Dendritic cell treated with granulocyte-macrophage colony-stimulating factor and Interleukin-4, amounts not matched to agents 40 ng/mL and 50 ng/mL, for 4 days (primary cell): ENCODE data around the gene CNTN6.
"Not testable (repeated sequence)": the region's sequence is repeated elsewhere in the genome, so short reads cannot be mapped to it uniquely, and the experiment has no call there.

Experiments
- H3K27ac Mint-ChIP-seq: one replicate; pipeline ENCODE4 v1.8.0; 2022; ENCODE audit warnings: mild to moderate bottlenecking, mixed read lengths
- H3K27me3 Mint-ChIP-seq: one replicate; pipeline ENCODE4 v1.8.0; 2022; ENCODE audit warnings: mild to moderate bottlenecking, mixed read lengths
- H3K36me3 Mint-ChIP-seq: one replicate; pipeline ENCODE4 v1.8.0; 2022; ENCODE audit warnings: low read depth, mixed read lengths
- H3K4me1 Mint-ChIP-seq: one replicate; pipeline ENCODE4 v1.8.0; 2022; ENCODE audit warnings: low read depth, mixed read lengths
- H3K4me3 Mint-ChIP-seq: one replicate; pipeline ENCODE4 v1.8.0; 2022; ENCODE audit warnings: mild to moderate bottlenecking, moderate library complexity, mixed read lengths
- H3K9me3 Mint-ChIP-seq: one replicate; pipeline ENCODE4 v1.8.0; 2022; ENCODE audit warnings: mixed read lengths
- intact Hi-C: fragments of 100-400 bp; cut with micrococcal nuclease; formaldehyde crosslinking; loops from one replicate; pipeline ENCODE4 v1.15.0; 2022

Gene CNTN6

DNA sequence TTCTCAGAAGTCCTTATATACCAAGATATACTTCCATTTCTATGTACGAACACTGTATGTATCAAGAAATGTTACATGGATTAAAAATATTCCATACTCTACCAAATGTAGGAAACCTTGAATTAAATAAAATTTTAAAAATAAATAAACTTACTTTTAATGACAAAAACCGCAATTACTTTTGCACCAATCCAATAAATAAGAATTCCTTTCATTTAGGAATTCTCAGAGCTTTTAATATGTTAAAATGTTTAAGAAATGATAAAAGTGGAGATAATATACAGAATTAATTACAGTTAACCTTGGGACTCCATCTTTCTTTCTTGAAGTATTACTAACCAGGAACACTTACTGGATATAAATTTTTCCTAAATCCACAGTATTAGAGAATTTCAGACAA, 272.7 kb downstream of the CNTN6 start:
- H3K9me3 Mint-ChIP-seq = peaks cover 13% of the 10 kb centered on the region
- H3K27me3 Mint-ChIP-seq = no peaks in the 10 kb centered on the region
- no peak overlapping the region for H3K4me3 Mint-ChIP-seq
- no peaks in the 10 kb centered on the region for H3K4me1 Mint-ChIP-seq
- H3K36me3 Mint-ChIP-seq = no peaks in the 10 kb centered on the region
- intact Hi-C loops = no loop called here
- no peak overlapping the region for H3K27ac Mint-ChIP-seq

DNA sequence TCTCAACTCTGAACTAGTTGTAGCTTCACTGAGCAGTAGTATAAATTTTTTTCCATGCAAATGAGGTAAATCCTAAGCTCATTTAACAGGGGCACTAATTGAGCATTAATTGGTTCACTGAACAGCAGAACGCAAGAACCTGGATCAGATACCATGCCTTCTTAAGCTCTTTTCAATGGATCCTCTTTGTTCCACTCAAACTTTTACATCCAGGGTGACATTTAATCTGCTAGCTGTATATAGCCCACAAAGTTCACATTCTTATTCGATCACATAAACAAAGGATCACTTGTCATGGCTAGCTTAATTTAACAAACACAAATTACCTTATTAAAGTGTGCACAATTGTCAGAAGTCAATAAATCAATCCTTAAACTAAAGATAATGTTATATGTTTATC, 281.6 kb downstream of the CNTN6 start:
- Mint-ChIP-seq H3K27me3 (no peaks in the 10 kb centered on the region), H3K9me3 (peaks cover 11% of the 10 kb centered on the region), H3K36me3 (no peaks in the 10 kb centered on the region), H3K4me1 (no peaks in the 10 kb centered on the region), H3K27ac (no peak overlapping the region), H3K4me3 (no peak overlapping the region)
- intact Hi-C loops = no loop called here

DNA sequence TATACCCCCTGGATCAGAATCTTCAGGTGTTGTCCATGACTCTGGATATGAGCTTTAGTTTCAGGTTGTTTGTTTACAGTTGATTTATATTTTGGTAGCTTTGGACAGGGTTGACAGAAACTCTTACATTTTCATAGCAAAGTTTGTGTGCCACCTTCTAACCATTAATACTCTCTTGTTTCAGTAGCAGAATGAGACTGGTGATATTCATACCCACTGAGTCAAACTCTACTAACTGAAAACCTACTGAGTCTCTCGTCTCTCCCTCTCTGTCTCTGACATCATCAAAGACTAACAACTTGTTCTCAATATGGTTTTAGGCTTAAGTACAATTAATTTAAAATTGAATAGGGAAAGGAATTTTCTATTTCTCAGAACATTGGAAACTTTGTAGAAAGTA, 282.3 kb downstream of the CNTN6 start:
- H3K4me1 Mint-ChIP-seq = no peaks in the 10 kb centered on the region
- H3K27me3 Mint-ChIP-seq = no peaks in the 10 kb centered on the region
- H3K4me3 Mint-ChIP-seq = no peak overlapping the region
- no peak overlapping the region for H3K27ac Mint-ChIP-seq
- intact Hi-C loops = no loop called here
- H3K9me3 Mint-ChIP-seq = peaks cover 11% of the 10 kb centered on the region
- no peaks in the 10 kb centered on the region for H3K36me3 Mint-ChIP-seq

DNA sequence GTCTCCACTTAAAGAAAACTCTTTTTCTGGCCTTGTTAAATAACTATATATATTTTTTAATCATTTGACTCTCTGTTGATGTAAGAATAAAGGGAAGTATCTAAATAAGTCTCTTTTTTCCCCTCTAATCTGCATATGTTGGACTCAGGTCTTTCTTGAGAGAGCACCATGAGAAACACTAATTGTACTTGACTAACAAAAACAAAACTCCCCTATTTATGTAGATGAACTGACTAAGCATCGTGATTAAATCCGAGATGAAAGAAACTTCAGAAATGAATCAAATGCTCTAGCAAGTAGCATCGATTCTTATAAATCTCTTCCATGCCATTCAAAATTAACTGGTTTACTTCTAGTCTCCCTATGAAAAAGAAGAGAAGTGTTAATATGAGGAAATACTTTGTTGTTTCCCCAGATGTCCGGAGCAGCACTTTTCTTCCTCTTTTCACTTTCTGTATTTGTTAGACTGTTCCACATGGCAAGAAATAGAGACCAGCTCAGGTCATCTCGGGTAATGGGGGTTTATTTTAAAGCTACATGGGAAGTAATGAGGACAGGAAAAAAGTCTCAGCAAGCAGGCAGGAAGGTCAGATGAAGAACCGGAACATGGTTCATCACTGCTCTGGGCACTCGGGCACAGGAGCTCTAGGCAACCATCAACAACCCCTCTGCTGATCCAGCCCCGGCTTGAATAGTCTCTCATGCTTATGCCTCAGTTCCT, 288.3 kb downstream of the CNTN6 start:
- peaks cover 9% of the 10 kb centered on the region for H3K4me1 Mint-ChIP-seq
- no peaks in the 10 kb centered on the region for H3K27me3 Mint-ChIP-seq
- H3K27ac Mint-ChIP-seq = no peak overlapping the region
- peaks cover 19% of the 10 kb centered on the region for H3K9me3 Mint-ChIP-seq
- H3K36me3 Mint-ChIP-seq = no peaks in the 10 kb centered on the region
- intact Hi-C loops = no loop called here
- H3K4me3 Mint-ChIP-seq = no peak overlapping the region

DNA sequence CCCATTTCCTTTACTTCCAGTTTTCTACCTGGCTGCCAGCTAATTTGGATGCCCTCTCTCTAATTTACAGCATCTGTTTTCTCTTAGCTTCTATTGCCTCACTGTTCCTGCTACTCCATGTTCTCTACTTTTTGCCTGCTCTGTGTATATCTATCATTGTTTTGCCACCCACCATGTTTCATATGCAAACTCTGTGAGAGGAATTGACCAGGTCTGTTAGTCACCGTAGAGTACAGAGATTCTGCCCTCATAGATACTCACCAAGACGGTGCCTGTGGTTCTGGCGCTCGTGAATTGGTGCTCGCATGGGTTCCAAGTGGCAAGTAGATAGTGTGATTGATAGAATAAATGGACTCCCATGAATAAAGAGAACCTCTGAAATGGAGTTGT, 288.8 kb downstream of the CNTN6 start:
- Mint-ChIP-seq H3K27ac (no peak overlapping the region), H3K36me3 (no peaks in the 10 kb centered on the region), H3K9me3 (peaks cover 19% of the 10 kb centered on the region), H3K4me1 (peaks cover 9% of the 10 kb centered on the region), H3K4me3 (no peak overlapping the region), H3K27me3 (no peaks in the 10 kb centered on the region)
- intact Hi-C loops = no loop called here

DNA sequence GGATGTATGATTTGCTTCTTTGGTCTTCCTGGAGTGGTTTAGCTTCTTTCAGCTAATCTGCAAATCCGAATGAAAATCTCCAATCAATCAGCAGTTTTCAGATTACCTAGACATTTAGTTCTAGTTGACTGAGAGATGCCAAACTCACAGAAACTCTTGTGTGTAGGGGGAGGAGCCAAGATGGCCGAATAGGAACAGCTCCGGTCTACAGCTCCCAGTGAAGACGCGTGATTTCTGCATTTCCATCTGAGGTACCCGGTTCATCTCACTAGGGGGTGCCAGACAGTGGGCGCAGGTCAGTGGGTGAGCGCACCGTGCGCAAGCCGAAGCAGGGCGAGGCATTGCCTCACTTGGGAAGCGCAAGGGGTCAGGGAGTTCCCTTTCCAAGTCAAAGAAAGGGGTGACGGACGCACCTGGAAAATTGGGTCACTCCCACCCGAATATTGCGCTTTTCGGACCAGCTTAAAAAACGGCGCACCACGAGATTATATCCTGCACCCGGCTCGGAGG, 294.6 kb downstream of the CNTN6 start:
- intact Hi-C loops, H3K4me3 Mint-ChIP-seq, H3K4me1 Mint-ChIP-seq, H3K27me3 Mint-ChIP-seq, H3K36me3 Mint-ChIP-seq, H3K27ac Mint-ChIP-seq: not testable (repeated sequence)
- peaks cover 11% of the 10 kb centered on the region for H3K9me3 Mint-ChIP-seq

DNA sequence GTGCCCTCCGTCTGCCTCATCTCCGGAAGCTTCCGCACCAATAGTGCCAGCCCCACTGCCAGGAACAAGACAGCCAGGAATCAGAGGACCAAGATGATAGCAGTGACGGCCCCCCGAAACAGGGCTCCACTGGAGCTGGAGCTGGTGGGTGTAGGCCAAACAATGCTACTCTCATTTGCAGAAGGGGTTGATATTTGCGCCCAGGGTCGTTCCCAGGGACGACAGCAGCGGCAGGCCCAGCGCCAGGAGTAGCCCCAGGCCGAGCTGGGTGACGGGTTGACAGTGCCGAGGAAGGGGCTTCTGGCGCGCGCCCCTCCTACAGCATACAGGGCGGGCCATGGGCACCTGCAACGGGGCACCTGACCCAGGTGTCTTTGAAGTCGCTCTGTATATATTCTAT, 301.4 kb downstream of the CNTN6 start:
- no peaks in the 10 kb centered on the region for H3K4me1 Mint-ChIP-seq
- H3K36me3 Mint-ChIP-seq = no peaks in the 10 kb centered on the region
- no peak overlapping the region for H3K4me3 Mint-ChIP-seq
- H3K27ac Mint-ChIP-seq = no peak overlapping the region
- intact Hi-C loops = no loop called here
- peaks cover 13% of the 10 kb centered on the region for H3K9me3 Mint-ChIP-seq
- H3K27me3 Mint-ChIP-seq = no peaks in the 10 kb centered on the region

DNA sequence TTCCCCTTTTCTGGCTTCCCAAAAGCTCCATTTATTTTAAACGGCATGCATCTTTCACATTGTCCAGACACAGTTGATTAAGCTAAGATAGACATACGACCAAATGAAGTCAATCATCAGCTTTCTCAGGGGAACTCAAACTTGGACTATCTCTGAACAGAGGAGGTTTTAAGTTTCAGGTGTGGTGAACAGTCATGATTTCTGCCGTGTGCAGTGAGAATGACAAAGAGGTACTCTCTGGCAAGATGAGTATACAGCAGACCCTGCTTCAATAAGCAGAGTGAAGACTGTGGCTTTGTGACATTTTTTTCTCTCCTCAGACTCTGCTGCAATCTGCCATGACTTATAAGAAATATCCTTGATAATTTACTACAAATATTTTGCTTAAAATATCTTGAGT, 307.7 kb downstream of the CNTN6 start:
- intact Hi-C loops = no loop called here
- Mint-ChIP-seq H3K9me3 (peaks cover 7% of the 10 kb centered on the region), H3K4me3 (no peak overlapping the region), H3K4me1 (no peaks in the 10 kb centered on the region), H3K27me3 (no peaks in the 10 kb centered on the region), H3K36me3 (no peaks in the 10 kb centered on the region), H3K27ac (no peak overlapping the region)

DNA sequence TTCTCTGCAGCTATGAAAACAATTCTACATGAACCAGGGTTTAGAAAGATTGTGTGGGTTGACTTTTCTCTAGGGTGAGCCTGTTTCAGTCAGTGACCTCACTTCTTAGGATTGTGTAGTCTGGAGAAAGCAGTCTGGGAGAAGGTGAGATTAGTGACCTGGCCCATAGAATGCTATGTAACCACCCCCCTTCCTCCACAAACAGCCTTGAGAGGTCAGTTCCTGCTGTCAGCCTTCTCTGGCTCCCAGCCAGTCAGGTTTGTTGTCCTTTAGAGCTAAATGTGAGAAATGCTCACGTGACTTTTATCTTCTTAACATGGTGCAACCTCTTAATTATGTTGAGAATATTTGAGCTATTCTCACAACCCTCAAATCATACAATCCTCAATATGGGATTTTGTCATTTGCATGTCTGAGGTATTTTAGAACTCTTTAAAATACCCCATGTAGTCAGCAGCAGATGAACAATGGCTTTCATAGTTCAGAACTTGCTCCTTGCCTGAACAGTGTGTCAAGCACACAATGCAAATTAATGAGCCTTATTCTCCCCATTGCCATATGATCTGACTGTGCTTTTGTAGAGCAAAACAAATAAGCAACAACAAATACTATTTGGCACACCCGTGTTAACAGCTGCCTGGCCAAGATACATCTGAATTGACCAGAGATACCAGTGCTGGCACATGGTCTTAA, 311.6 kb downstream of the CNTN6 start:
- no peaks in the 10 kb centered on the region for H3K4me1 Mint-ChIP-seq
- H3K27ac Mint-ChIP-seq = no peak overlapping the region
- H3K9me3 Mint-ChIP-seq = peaks cover 7% of the 10 kb centered on the region
- no peak overlapping the region for H3K4me3 Mint-ChIP-seq
- no peaks in the 10 kb centered on the region for H3K36me3 Mint-ChIP-seq
- H3K27me3 Mint-ChIP-seq = no peaks in the 10 kb centered on the region
- intact Hi-C loops = no loop called here

DNA sequence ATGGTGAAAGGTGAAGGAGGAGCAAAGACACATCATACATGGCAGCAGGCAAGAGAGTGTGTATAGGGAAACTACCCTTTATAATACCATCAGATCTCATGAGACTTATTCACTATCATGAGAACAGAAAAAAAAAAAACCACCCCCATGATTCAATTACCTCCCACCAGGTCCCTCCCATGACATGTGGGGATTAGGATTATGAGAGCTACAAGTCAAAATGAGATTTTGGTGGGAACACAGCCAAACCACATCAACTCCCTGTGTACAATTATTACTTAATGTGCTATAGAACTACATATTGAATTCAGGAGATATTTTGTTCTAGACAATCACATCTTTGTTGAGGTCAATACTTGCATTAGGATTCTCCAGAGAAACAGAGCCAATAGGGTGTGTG, 313.4 kb downstream of the CNTN6 start:
- Mint-ChIP-seq H3K9me3 (peaks cover 7% of the 10 kb centered on the region), H3K4me1 (no peaks in the 10 kb centered on the region), H3K36me3 (no peaks in the 10 kb centered on the region), H3K27me3 (no peaks in the 10 kb centered on the region), H3K27ac (no peak overlapping the region), H3K4me3 (no peak overlapping the region)
- intact Hi-C loops = no loop called here

DNA sequence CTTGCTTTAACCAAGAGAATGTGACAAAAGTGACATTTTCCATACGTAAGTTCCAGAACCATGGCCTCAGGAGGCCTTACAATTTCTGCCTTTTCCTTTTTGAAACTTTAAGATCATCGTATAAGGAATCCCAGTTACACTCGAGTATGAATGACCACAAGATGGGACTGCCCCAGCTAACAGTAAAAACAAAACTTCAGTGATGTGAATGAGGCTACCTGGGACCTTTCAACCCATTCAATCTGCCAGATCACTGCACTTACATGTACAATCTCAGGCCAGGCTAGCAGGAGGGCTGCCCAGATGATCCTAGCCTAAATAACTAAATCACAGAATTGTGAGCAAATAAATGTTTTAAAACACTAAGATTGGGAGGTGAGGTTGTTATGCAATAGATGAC, 328.8 kb downstream of the CNTN6 start:
- Mint-ChIP-seq H3K9me3 (peaks cover 41% of the 10 kb centered on the region), H3K4me3 (no peak overlapping the region), H3K4me1 (no peaks in the 10 kb centered on the region), H3K27ac (no peak overlapping the region), H3K27me3 (no peaks in the 10 kb centered on the region), H3K36me3 (no peaks in the 10 kb centered on the region)
- intact Hi-C loops = no loop called here

DNA sequence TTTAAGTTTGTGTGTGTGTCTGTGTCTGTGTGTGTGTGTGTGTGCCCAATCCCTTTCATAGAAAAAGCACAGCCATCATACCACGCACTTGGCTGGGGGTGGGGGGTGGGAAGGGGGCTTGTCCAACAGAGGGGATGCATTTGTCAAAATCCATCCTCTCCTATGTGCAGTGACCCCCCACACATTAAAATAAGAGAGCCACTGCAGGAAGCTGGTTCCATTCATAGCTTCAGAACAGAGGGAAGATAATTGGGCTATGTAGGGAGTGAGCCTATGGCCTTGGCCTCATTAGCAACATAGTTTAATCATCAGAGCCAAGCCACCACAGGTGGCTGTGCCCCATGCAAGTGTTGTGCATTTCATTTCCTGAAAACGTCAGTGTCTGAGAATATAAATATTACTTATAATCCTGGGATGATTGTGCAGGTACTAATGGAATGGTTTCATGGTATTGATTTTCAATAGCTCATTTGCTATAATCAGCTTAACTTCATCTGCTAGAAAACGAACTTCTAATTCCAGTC, 330.8 kb downstream of the CNTN6 start:
- no peak overlapping the region for H3K27ac Mint-ChIP-seq
- intact Hi-C loops = no loop called here
- peaks cover 25% of the 10 kb centered on the region for H3K9me3 Mint-ChIP-seq
- no peaks in the 10 kb centered on the region for H3K36me3 Mint-ChIP-seq
- no peaks in the 10 kb centered on the region for H3K4me1 Mint-ChIP-seq
- no peak overlapping the region for H3K4me3 Mint-ChIP-seq
- H3K27me3 Mint-ChIP-seq = no peaks in the 10 kb centered on the region

DNA sequence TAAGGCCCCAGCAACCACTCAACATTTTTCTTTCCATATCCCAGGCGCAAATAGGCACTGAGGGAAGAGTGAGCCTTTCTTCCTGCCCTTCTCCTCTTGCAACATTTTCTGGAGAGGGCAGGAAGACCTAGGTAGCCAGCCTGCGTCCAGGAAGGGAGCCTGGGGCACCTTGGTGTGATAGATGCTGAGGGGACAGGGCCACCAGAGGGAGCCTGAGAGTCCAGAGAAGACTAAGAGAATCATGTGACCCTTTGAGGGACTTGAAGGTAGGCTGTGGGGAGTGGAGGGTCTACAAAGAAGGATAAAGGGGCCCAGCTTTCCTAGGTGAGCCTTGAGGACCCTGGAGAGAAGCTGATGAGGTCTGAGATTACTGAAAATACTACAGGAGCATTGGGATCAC, 346.6 kb downstream of the CNTN6 start:
- peaks cover 5% of the 10 kb centered on the region for H3K9me3 Mint-ChIP-seq

DNA sequence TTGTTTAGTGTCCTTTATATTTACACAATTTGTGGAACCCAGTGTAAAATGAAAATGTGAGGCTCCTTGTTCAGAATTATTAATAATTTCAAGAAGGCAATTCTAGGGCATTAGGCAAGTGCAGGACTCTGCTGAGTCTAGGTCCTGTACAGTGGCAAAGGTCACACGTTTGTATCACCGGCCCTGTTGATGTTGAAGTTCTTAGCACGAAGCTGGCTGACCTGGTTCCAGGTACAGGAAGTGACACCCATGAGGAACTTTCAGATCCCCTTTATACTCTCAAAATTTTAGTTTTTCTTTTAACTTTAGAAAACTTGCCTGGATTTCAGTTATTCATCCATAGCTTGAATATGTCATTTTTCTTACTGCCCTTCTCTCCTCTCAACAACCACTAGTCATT, 349.4 kb downstream of the CNTN6 start:
- H3K4me1 Mint-ChIP-seq = no peaks in the 10 kb centered on the region
- no peaks in the 10 kb centered on the region for H3K27me3 Mint-ChIP-seq
- intact Hi-C loops = no loop called here
- peaks cover 11% of the 10 kb centered on the region for H3K9me3 Mint-ChIP-seq
- H3K27ac Mint-ChIP-seq = no peak overlapping the region
- H3K4me3 Mint-ChIP-seq = no peak overlapping the region
- no peaks in the 10 kb centered on the region for H3K36me3 Mint-ChIP-seq

More for the DNA sequence above, 346.6 kb downstream of the CNTN6 start:
- H3K36me3 Mint-ChIP-seq = no peaks in the 10 kb centered on the region
- no peaks in the 10 kb centered on the region for H3K27me3 Mint-ChIP-seq
- intact Hi-C loops = no loop called here
- H3K4me1 Mint-ChIP-seq = no peaks in the 10 kb centered on the region
- H3K27ac Mint-ChIP-seq = no peak overlapping the region
- no peak overlapping the region for H3K4me3 Mint-ChIP-seq
